GM21528 (cell line): Measurements from ENCODE around the gene ATP1A2.
"Not testable (repeated sequence)": the region's sequence is repeated elsewhere in the genome, so short reads cannot be mapped to it uniquely, and the experiment has no call there.

Experiments used
- ATAC-seq: cut with Tn5 transposase; IDR thresholded peaks from one replicate; pipeline ENCODE4 v1.9.1; 2021; ENCODE audit warnings: mild to moderate bottlenecking, moderate library complexity; ENCODE audit not compliant: unreplicated experiment, low FRiP score

ATP1A2 gene

DNA sequence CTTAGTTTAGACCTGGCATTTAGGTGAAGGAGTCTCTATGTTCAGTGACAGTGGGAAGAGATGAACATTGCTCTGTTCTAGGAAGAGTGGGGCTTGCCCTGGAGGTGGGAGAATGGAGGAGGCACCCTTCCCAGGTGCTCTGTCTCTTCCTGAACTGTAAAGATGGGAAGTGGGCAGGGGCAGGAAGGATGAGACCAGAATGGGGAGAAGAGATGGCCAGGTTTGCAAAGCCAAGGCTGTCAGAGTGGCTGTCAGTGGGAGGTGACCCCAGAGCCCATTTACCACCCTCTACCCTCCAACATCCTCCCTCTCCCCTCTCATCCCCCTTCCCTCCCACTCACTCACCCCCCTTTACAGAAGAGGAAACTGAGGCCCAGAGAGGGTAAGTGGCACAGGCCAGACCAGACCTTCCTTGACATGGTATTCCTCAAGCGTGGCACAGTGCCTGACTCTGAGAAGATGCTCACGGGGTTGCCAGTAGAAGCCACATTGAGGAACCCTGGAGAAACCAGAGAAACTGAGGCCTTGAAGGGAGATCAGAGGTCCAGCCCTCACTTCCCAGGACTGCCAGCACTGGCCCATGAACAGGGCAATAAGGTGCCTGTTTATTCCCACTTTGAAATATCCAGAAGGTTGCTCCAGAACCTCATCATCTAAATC, 15.7 kb upstream of the ATP1A2 start:
- no peak for ATAC-seq

DNA sequence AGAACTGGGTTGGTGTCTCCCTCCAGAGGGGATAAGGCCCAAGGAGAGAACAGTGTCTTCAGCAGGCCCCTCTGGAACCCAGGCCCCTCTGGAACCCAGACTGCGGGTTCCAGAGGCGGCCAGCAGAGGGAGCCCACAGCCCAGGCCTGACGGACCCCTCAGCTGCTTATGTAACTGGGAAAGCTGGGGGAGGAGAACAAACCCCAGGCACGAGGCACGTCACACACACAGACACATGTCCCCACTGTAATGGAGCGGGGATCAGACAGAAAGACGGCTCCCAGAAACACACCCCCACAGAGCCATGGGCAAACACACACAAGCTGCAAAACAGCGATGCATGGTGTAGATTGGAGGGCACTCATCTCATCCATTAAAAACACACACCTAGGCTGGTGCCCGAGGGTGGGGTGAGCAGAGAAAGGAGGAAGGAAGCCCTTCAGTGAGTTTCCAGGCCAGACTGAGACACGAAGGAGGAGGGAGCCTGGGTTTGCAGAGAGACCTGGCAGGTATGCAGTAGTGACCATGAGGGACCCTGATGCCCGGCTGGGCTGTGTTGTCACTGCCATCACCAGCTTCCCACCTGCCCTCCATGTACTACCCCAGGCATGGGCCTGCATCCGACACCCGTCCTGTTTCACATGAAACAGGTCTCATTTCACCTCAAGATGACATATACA, 14.4 kb upstream of the ATP1A2 start:
- ATAC-seq = no peak

- ATAC-seq = no peak
Measured at GRCh38 chr1:160101717-160102522, 13.6 kb upstream of the ATP1A2 start.

DNA sequence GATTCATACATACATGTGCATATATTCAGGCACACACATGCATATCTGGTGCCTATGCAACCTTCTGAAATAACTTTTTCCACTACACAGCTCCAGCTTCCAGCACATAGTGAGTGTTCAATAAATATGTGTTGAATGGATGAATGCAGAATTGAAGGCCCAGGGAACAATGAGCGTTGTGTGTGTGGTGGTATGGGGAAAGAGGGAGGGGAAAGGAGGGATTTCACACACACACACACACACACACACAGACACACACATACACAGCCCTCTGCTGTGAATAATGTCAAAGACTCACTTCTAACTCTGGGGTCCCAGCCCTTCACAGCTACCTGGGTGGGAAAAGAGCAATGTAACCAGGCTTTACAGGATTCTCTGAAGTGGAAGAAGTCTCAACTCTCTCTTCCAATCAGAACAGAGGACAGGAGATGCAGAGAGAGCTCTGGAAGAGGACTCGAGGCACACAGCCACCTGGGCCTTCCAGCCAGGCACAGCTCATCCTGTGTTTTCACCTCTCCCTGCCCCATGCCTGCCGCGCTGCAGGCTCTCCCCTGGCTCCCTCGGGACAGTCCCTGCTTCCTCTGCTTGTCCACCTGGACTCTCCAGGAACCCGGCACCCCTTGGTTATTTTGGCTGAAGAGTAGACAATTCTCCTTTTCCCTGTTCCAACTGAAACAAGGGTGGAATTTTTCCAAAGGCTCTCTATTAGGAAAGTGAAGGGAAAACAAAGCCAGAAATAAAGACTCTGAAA, 11.7 kb upstream of the ATP1A2 start:
- ATAC-seq = no peak

DNA sequence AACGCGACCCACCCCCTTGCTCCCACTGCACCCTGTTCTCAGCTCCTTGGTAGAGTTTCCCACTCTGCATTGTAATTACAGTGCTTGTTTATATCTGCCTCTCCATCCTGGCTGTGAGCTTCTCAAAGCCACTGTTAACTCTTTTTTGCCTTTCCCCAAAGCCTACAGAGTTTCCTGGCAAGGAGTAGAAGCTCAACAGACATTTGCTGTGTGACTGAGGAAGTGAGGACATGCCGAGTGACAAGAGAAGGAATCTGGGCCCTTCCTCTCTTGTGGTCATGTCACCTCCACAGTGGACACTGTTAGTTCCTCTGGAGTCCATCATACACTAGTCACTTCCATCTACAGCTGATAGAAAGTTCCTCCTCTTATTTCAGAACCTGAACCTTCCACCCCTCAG, 11.1 kb upstream of the ATP1A2 start:
- ATAC-seq = no peak

- no peak for ATAC-seq
Measured at GRCh38 chr1:160105155-160105554, 10.4 kb upstream of the ATP1A2 start.

DNA sequence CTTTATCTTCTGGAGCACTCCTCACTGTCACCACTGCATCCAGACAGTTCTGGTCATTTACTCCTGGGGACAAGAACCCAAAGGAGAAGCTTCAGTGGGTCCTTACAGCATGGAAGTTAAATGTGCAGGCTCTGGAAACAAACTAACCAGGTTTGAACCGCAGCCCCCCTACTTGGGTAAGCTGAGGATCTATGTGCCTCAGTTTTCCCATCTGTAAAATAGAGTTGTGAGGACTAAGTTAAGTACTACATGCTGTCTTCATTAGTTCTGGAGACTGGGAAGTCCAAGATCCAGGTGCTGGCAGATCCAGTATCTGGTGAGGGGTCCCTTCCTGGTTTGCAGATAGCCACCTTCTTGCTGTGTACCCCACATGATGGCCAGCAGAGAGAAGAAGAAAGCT, 8.0 kb upstream of the ATP1A2 start:
- no peak for ATAC-seq

DNA sequence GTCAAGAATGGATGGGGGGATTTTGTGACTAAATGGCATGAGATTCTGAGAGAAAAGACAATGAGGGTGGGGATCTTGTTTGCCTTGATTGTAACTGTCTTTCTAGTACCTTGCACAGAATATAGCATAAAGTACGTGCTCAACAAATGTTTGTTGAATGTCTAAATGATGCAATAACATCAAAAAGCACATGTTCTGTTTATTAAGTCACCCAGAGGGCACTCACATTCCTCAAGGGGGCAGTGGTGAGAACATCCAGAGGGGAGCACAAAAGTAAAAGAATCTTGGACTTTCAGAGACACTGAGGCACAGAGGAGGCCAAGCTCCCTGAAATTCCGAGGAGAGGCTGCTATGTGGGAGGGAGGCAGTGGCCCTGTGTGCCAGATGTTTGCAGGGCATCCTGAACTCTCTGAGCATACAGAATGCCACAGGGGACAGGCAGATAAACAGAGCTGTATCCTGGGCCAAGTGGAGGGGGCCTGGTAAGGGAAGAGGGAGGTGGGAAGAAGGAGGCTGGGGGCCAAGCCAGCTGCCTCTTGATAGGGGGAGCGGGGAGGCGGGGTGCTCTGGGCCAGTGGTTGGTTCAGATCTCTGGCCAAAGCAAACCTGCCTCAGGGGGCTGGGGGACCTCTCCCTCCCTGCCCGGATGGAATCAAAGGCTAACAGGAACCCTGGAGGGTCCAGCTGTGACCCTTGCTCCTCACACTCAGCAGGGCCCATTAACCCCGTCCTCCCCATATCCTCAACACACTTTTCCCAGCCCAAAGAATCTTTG, 6.5 kb upstream of the ATP1A2 start:
- ATAC-seq = no peak

DNA sequence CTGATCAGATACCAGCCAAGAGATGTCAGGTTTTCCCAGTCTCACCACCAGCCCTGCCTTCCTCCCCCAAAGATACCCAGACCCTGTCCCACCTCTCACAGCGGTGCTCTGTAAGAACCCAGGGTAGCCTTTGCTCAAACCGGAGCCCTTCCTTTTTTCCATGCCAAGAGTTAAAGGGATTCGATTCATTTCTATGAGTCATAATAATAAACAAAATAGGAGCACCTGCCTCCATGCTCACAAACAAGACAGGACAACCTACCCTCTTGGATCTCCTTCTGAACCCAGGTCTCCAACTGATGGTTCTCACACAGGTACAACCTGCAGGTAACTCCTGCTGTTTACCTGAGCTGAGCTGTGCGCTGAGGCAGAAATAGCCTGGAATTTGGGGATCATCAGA, 5.9 kb upstream of the ATP1A2 start:
- no peak for ATAC-seq

GRCh38 chr1:160111462-160111861, 4.1 kb upstream of the ATP1A2 start:
- ATAC-seq = not testable (repeated sequence)

DNA sequence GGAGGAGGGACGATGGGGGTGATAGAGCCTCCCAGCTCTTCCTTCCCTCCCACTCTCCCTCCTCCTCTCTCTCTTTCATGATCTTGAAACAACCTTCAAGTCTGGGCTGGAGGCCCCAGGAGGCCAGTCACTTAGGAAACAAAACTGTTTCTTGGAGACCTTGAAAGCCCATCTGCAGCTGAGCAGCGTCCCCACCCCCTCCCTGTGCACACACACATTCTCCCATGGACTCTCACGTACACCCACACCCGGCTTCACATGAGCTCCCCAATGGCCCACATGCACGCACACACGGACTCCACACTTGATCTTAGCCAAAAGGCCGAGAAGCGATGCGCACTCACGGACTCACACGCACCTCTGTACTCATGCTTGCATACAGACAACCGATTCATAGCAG, 3.2 kb upstream of the ATP1A2 start:
- no peak for ATAC-seq

GRCh38 chr1:160113407-160113806, 2.2 kb upstream of the ATP1A2 start:
- no peak for ATAC-seq

DNA sequence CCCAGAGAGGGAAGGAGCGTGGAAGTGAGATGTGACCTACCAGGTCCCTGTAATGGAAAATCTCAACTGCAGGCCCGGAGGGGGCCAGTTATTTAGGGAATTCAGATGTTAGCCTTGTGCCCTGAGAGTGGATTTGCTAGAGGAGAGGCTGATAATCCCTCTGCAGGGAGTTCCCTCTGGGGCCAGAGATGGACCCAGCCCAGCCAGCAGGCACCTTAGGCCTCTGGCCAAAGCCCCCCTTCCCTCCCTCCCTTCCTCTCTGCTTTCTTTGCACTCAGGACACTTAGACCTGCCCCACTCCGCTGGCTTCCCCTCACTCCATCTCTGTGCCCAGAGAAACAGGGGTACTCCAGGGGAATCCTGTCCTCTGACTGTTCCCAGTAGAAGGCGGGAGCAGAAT, 1.5 kb upstream of the ATP1A2 start:
- ATAC-seq = no peak

- no peak for ATAC-seq
Measured at GRCh38 chr1:160116283-160117147, 956 bp downstream of the ATP1A2 start.

- ATAC-seq = no peak
Measured at GRCh38 chr1:160117300-160117699, 1.7 kb downstream of the ATP1A2 start.

DNA sequence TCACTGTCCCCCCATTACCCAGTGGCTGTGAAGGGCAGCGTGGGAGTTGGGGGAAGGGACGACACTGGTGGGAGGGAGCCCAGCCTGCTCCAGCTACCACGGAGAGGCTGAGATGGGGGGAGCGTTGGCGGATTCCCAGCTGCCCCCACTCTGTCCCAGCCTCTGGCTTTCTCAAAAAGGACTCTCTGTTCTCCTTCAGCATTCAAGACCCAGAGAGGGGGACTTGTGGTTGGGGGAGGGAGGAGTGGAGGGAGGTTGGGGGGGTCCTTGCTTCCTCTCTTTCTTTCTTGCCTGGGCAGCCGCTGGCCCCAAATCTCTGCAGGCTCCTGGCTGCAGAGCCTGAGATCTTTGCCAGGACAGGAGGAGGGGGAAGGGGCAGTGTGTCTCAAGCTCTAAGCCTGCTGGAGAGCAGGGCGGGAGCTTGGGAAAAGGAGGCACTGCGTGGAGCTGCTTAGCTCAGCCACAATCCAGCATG, 2.2 kb downstream of the ATP1A2 start:
- ATAC-seq = no peak

GRCh38 chr1:160118928-160119327, 3.4 kb downstream of the ATP1A2 start:
- no peak for ATAC-seq

- no peak for ATAC-seq
Measured at GRCh38 chr1:160120797-160121196, 5.2 kb downstream of the ATP1A2 start.

- no peak for ATAC-seq
Measured at GRCh38 chr1:160121388-160121787, 5.8 kb downstream of the ATP1A2 start.
